Heart right ventricle (tissue), 16 donors: ENCODE measurements around the gene PRR16. TPM values are rescaled to one million over a fixed set of nuclear protein-coding genes. Genes with fewer than 3 reads are reported as not detected.

ENCODE experiments used
- ATAC-seq, 8 donors: fragments of 200-7000 bp; cut with Tn5 transposase; one replicate each; pipeline ENCODE4 v1.9.1; 2020; ENCODE audit warnings: mild to moderate bottlenecking in 8 of 8, moderate library complexity in 8 of 8, moderate number of reproducible peaks in 1 of 8
- DNase-seq, 2 donors: peaks; one replicate each; pipeline ENCODE4 v3.0.0-alpha.2; 2020
- H3K27ac ChIP-seq, 10 donors: fragments of 200-600 bp; sonication (generic) in 2 of 10; one replicate each; pipeline versions ENCODE4 v1.5.0 to v1.8.0; 2020 to 2022; ENCODE audit warnings: mild to moderate bottlenecking in 3 of 10
- H3K27me3 ChIP-seq, 7 donors: fragments of 200-600 bp; one replicate each; pipeline ENCODE4 v1.8.0; 2021 to 2022; ENCODE audit warnings: mild to moderate bottlenecking in 2 of 7
- H3K36me3 ChIP-seq, 9 donors: fragments of 200-600 bp; sonication (generic) in 1 of 9; one replicate each; pipeline versions ENCODE4 v1.5.0 to v1.8.0; 2020 to 2022; ENCODE audit warnings: mild to moderate bottlenecking in 2 of 9
- H3K4me1 ChIP-seq, 9 donors: fragments of 200-600 bp; sonication (generic) in 1 of 9; one replicate each; pipeline versions ENCODE4 v1.5.0 to v1.8.0; 2020 to 2022; ENCODE audit warnings: mild to moderate bottlenecking in 4 of 9
- H3K4me3 ChIP-seq, 10 donors: fragments of 200-600 bp; sonication (generic) in 2 of 10; one replicate each; pipeline versions ENCODE4 v1.5.0 to v1.8.0; 2020 to 2022; ENCODE audit warnings: mild to moderate bottlenecking in 7 of 10, moderate library complexity in 2 of 10
- H3K9me3 ChIP-seq, 11 donors: fragments of 200-600 bp in 10 of 11; sonication (generic) in 2 of 11; one replicate each; pipeline versions ENCODE4 v1.5.0 to v1.8.0; 2013 to 2022; ENCODE audit warnings: mild to moderate bottlenecking in 2 of 11, control low read depth in 1 of 11, moderate library complexity in 1 of 11
- WGBS, 2 donors: extraction: QIAGEN DNeasy Blood & Tissue Kit; methylation state at CpG; one replicate each; pipeline ENCODE4 v1.1.7; 2013; ENCODE audit warnings: inconsistent platforms in 1 of 2; 5-methylcytosine and 5-hydroxymethylcytosine counted together
- intact Hi-C, 10 donors: fragments of 100-400 bp; cut with DNase I; formaldehyde crosslinking; loops; one replicate each; pipeline versions ENCODE4 v1.11.1 to v1.14.2; 2022
- polyA plus RNA-seq, 2 donors: library from polyadenylated mRNA; stranded (reverse); fragments of 200-250 nt; gene quantifications; one replicate each; pipeline ENCODE4 v1.2.3, GENCODE V29; 2013
- total RNA-seq, 10 donors: library from RNA; stranded (reverse); fragmentation: NEBNext Ultra II Directional in 3 of 10; extraction: Animal tissue kit (Norgen Biotek cat#: 25700) in 3 of 10; gene quantifications; one replicate each; pipeline versions ENCODE4 v1.2.1 to v1.2.4, GENCODE V29; 2021 to 2023
- TF ChIP-seq, protein P1 (sequence below), 9 donors: fragments of 200-600 bp; sonication (generic) in 2 of 9; IDR thresholded peaks; one replicate each; pipeline versions ENCODE4 v1.5.0 to v1.8.0; 2021 to 2022; ENCODE audit warnings: antibody characterized with exemption in 9 of 9, mild to moderate bottlenecking in 5 of 9, moderate library complexity in 1 of 9
- donor health status: Arrhythmogenic right ventricular cardiomyopathy.
- donor health status: ischemic (EF 13 %, LVEDD 7.1; RV severe dilation, severe dysfunction).
- donor health status: healthy with polysubstance abuse.
- donor health status: DM: no; HTN: yes; CAD: no.
- donor health status: DM: no; HTN: no; CAD: no.
- donor health status: ischemic (EF 25% LVEDD 6.9; RV normal size, moderate dysfunction).
- donor health status: ischemic (EF 25% LVEDD 5.7; RV mildly dilated, moderate dysfunction).
- donor health status: healthy.
- donor health status: DM: yes; HTN: yes; CAD: no.
- donor health status: Ischemic cardiomyopathy.
- donor health status: ischemic (EF 35%, LVEDD 5.7; RV mildly dilated, moderate dysfunction).
- donor health status: nonischemic (EF 11% LVEDD 7.7; RV severe dilation, severe dysfunction).
- donor health status: DM: yes; HTN: yes; CAD: no.
- donor health status: PGD.
- donor health status: ischemic (EF 29% LVEDD 5.4; RV normal size, mild dysfunction).
- donor health status: nonischemic (EF 23%, LVEDD 6.1; RV moderate dilation, normal function).

Gene PRR16
- total and polyA plus RNA-seq, 12 donors: 5.3 to 22.9 (median 10.4) TPM

DNA sequence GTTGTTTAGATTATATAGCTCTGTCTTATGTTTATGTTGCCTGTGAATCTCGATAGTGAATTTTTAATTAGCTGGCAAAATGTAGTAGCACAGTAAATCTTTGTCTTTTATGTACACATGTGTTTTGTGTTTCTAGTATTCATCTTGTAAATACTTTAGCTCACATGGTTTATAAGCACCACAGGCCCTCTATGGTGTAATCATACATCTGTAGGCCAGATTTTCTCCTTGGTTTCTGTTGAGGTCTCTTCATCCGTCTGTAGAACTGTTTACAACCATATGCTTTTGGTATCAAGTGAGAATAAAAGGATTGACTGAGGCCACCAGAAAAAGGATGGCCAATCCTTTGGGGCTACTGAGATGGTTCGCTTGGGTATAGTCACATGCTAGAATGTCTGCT lies 45.0 kb downstream of the PRR16 start:
- DNase-seq (no peak), ATAC-seq (no peak)
- Histone ChIP-seq H3K4me1 (peaks cover 0 to 7% (median 0%) of the 10 kb centered on the region in 9 donors), H3K36me3 (no peaks in the 10 kb centered on the region), H3K4me3 (no peak overlapping the region), H3K27me3 (no peaks in the 10 kb centered on the region), H3K9me3 (no peaks in the 10 kb centered on the region), H3K27ac (no peak overlapping the region)
- TF ChIP-seq, protein P1, sequence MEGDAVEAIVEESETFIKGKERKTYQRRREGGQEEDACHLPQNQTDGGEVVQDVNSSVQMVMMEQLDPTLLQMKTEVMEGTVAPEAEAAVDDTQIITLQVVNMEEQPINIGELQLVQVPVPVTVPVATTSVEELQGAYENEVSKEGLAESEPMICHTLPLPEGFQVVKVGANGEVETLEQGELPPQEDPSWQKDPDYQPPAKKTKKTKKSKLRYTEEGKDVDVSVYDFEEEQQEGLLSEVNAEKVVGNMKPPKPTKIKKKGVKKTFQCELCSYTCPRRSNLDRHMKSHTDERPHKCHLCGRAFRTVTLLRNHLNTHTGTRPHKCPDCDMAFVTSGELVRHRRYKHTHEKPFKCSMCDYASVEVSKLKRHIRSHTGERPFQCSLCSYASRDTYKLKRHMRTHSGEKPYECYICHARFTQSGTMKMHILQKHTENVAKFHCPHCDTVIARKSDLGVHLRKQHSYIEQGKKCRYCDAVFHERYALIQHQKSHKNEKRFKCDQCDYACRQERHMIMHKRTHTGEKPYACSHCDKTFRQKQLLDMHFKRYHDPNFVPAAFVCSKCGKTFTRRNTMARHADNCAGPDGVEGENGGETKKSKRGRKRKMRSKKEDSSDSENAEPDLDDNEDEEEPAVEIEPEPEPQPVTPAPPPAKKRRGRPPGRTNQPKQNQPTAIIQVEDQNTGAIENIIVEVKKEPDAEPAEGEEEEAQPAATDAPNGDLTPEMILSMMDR (IDR thresholded peaks at IDR 0.05): no peak
- intact Hi-C loops: no loop called here
- WGBS, 2 donors: 73 to 86% methylated on average over 3 of the region's 3 CpGs

DNA sequence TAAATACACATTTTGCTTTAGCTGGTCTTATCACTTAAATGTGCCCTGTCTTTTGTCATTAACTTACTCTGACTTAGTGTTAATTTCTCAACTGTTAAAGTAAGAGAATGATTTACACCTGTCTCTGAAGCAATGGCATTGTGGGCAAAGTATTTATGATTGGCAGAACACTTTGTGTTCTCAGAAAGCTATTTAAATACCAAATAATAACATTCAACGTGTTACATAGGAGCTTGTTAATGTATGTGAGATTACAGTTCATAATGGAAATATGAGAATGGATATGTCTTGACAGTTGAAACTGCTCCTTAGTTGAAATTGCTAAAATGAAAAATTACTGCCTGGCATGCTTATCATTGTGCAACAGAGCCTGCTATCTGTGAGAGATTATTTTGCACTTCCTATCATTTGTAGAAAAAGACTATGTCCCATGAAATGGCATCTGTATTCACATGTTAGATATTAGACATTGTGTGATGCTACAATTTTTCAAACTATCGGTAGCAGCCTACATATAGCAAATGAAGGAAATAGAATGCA lies 46.1 kb downstream of the PRR16 start:
- Histone ChIP-seq H3K27ac (no peak overlapping the region), H3K27me3 (no peaks in the 10 kb centered on the region), H3K36me3 (no peaks in the 10 kb centered on the region), H3K4me1 (peaks cover 0 to 7% (median 0%) of the 10 kb centered on the region in 9 donors), H3K4me3 (no peak overlapping the region), H3K9me3 (no peaks in the 10 kb centered on the region)
- ATAC-seq (no peak), DNase-seq (no peak)
- intact Hi-C loops: no loop called here
- 59 to 67% methylated on average over 2 of the region's 2 CpGs for WGBS, 2 donors
- TF ChIP-seq, protein P1 (IDR thresholded peaks at IDR 0.05): no peak

GRCh38 chr5:120510994-120511686 lies 47.0 kb downstream of the PRR16 start:
- DNase-seq: no peak
- intact Hi-C loops: no loop called here
- H3K36me3 ChIP-seq: no peaks in the 10 kb centered on the region
- no peak for ATAC-seq
- no peak overlapping the region for H3K4me3 ChIP-seq
- no peak overlapping the region for H3K27ac ChIP-seq
- H3K27me3 ChIP-seq: no peaks in the 10 kb centered on the region
- WGBS, 2 donors: 71 to 73% methylated on average over 4 of the region's 4 CpGs
- TF ChIP-seq, protein P1 (IDR thresholded peaks at IDR 0.05): no peak
- H3K9me3 ChIP-seq: no peaks in the 10 kb centered on the region
- peaks cover 0 to 7% (median 0%) of the 10 kb centered on the region in 9 donors for H3K4me1 ChIP-seq

GRCh38 chr5:120512068-120512467 lies 48.0 kb downstream of the PRR16 start:
- Histone ChIP-seq H3K9me3 (no peaks in the 10 kb centered on the region), H3K4me1 (peaks cover 0 to 7% (median 0%) of the 10 kb centered on the region in 9 donors), H3K4me3 (no peak overlapping the region), H3K36me3 (no peaks in the 10 kb centered on the region), H3K27ac (no peak overlapping the region), H3K27me3 (no peaks in the 10 kb centered on the region)
- TF ChIP-seq, protein P1 (IDR thresholded peaks at IDR 0.05): no peak
- DNase-seq (no peak), ATAC-seq (no peak)
- 48 to 51% methylated on average over 2 of the region's 2 CpGs for WGBS, 2 donors
- intact Hi-C loops: no loop called here
